NCI-H524 treated with DMSO at 0.1 percent for 48 hours (cell line): ENCODE measurements around the gene CTSE.
A peak's percentile ranks its signal among the peaks of the same experiment; 100 is the strongest.

Experiments used
- DNase-seq: peaks from one replicate; lab custom pipeline; 2025; lab: John Stamatoyannopoulos, UW

Gene CTSE

GRCh38 chr1:205971082-205971481 is 52.6 kb downstream of the CTSE start:
- DNase-seq = no peak

GRCh38 chr1:205970486-205970885 is 53.2 kb downstream of the CTSE start:
- no peak for DNase-seq

GRCh38 chr1:205969229-205969628 is 54.5 kb downstream of the CTSE start:
- DNase-seq = no peak

- peak; percentile 57 for DNase-seq
Measured at GRCh38 chr1:205967554-205968335, 56.0 kb downstream of the CTSE start.

GRCh38 chr1:205965036-205965884 is 58.4 kb downstream of the CTSE start:
- DNase-seq = no peak

GRCh38 chr1:205963352-205964155 is 60.1 kb downstream of the CTSE start:
- DNase-seq = no peak

GRCh38 chr1:205962821-205963221 is 60.9 kb downstream of the CTSE start:
- DNase-seq = no peak

GRCh38 chr1:205961991-205962820 is 61.5 kb downstream of the CTSE start:
- DNase-seq = no peak

- DNase-seq = no peak
Measured at GRCh38 chr1:205961405-205961804, 62.3 kb downstream of the CTSE start.

GRCh38 chr1:205959789-205960188 is 63.9 kb downstream of the CTSE start:
- DNase-seq = no peak
